PC-9 (cell line): ENCODE data around the gene CHD5. TPM values are rescaled to one million over a fixed set of nuclear protein-coding genes. Genes with fewer than 3 reads are reported as not detected.

Experiments used
- BruUV-seq: library from RNA; stranded (reverse); fragments of 400-500 nt; replicated peaks from 2 replicates; lab custom pipeline; 2021; lab: Mats Ljungman, UMichigan
- CTCF ChIA-PET: fragments of 300-600 bp; sonication (Branson Sonifier 250); formaldehyde crosslinking; loops from one replicate; lab custom pipeline; 2022; ENCODE audit warnings: antibody characterized with exemption; lab: Charles Lee
- POLR2A ChIA-PET: fragments of 300-600 bp; sonication (Branson Sonifier 250); formaldehyde crosslinking; loops from one replicate; lab custom pipeline; 2022; ENCODE audit warnings: antibody characterized with exemption; ENCODE audit not compliant: unreplicated experiment; lab: Charles Lee
- DNase-seq, 2 experiments: peaks; one replicate each; pipeline versions ENCODE4 v3.0.0 to v3.0.0-alpha.2; 2015 to 2022; ENCODE audit warnings: mixed read lengths in 1 of 2
- H2AFZ ChIP-seq: fragments of 200-600 bp; sonication (generic); 2 replicates; pipeline ENCODE4 v1.8.1; 2017; ENCODE audit warnings: antibody characterized with exemption
- H3F3A ChIP-seq: fragments of 200-600 bp; sonication (generic); 2 replicates; pipeline ENCODE4 v1.8.1; 2017; ENCODE audit warnings: antibody characterized with exemption, mild to moderate bottlenecking, low read depth; ENCODE audit not compliant: insufficient read depth
- H3K27ac ChIP-seq: fragments of 200-600 bp; sonication (generic); 2 replicates; pipeline ENCODE4 v1.6.1; 2016; ENCODE audit warnings: mixed run types
- H3K27me3 ChIP-seq: fragments of 200-600 bp; sonication (generic); 2 replicates; pipeline ENCODE4 v1.6.1; 2016; ENCODE audit warnings: low read depth, mixed run types; ENCODE audit not compliant: insufficient read depth
- H3K36me3 ChIP-seq: fragments of 200-600 bp; sonication (generic); 2 replicates; pipeline ENCODE4 v1.6.1; 2016; ENCODE audit warnings: low read depth, mixed run types
- H3K4me1 ChIP-seq: fragments of 200-600 bp; sonication (generic); replicated peaks from 2 replicates; pipeline ENCODE4 v1.6.1; 2016; ENCODE audit warnings: mixed run types; ENCODE audit not compliant: insufficient read depth
- H3K4me2 ChIP-seq: fragments of 200-600 bp; sonication (generic); 2 replicates; pipeline ENCODE4 v1.6.1; 2017; ENCODE audit warnings: mixed run types
- H3K4me3 ChIP-seq: fragments of 200-600 bp; sonication (generic); 2 replicates; pipeline ENCODE4 v1.6.1; 2016; ENCODE audit warnings: mixed run types
- H3K79me2 ChIP-seq: fragments of 200-600 bp; sonication (generic); 2 replicates; pipeline ENCODE4 v1.6.1; 2017; ENCODE audit warnings: low read depth, mixed run types
- H3K9me2 ChIP-seq: fragments of 200-600 bp; sonication (generic); 2 replicates; pipeline ENCODE4 v1.8.1; 2017; ENCODE audit warnings: mild to moderate bottlenecking; ENCODE audit not compliant: insufficient read depth
- H3K9me3 ChIP-seq: fragments of 200-600 bp; sonication (generic); 2 replicates; pipeline ENCODE4 v1.8.1; 2016; ENCODE audit warnings: low read depth; ENCODE audit not compliant: insufficient read depth
- H4K20me1 ChIP-seq: fragments of 200-600 bp; sonication (generic); 2 replicates; pipeline ENCODE4 v1.8.1; 2017; ENCODE audit not compliant: insufficient read depth
- EZH2 ChIP-seq: fragments of 200-600 bp; sonication (generic); IDR thresholded peaks from 2 replicates; pipeline ENCODE4 v1.8.0; 2017; ENCODE audit warnings: antibody characterized with exemption, low read depth
- intact Hi-C: fragments of 100-400 bp; cut with micrococcal nuclease; formaldehyde crosslinking; loops from one replicate; pipeline ENCODE4 v1.10.0; 2022; ENCODE audit not compliant: unreplicated experiment
- total RNA-seq: library from RNA; stranded (reverse); gene quantifications from 2 replicates; pipeline ENCODE4 v1.2.3, GENCODE V29; 2021
- TF ChIP-seq, protein P1 (sequence below): fragments of 200-600 bp; sonication (generic); conservative IDR thresholded peaks from 2 replicates; pipeline ENCODE4 v1.6.1; 2017; ENCODE audit warnings: mixed run types, antibody characterized with exemption, mild to moderate bottlenecking, moderate library complexity

The CHD5 gene
- total RNA-seq, 1 experiment from 2014 or later = 0.50 TPM

DNA sequence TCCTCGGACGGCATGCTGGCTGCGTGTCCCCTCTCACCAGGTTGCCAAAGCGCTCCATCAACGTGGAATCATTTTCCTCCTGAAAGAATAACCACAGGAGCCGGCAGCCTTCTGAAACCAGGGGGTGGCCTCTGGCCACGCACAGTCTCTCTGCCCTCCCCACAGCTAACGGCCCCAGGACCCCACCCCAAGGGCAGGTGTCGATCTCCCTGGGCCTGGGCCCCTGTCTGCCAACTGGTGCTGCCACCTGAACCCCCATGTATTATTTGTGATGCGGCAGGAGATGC is 88.4 kb downstream of the CHD5 start:
- no peaks in the 10 kb centered on the region for H3K79me2 ChIP-seq
- H4K20me1 ChIP-seq = no peaks in the 10 kb centered on the region
- no peaks in the 10 kb centered on the region for H3F3A ChIP-seq
- ChIA-PET CTCF (no interaction called here), POLR2A (no interaction called here)
- H3K27me3 ChIP-seq = peaks cover 6% of the 10 kb centered on the region; the same call in 1 of the 2 replicates
- no TSS peak for BruUV-seq
- H3K9me3 ChIP-seq = no peaks in the 10 kb centered on the region
- no peaks in the 10 kb centered on the region for H3K4me1 ChIP-seq
- no peaks in the 10 kb centered on the region for H3K9me2 ChIP-seq
- no peak overlapping the region for H3K27ac ChIP-seq
- no peak for DNase-seq
- TF ChIP-seq, protein P1, sequence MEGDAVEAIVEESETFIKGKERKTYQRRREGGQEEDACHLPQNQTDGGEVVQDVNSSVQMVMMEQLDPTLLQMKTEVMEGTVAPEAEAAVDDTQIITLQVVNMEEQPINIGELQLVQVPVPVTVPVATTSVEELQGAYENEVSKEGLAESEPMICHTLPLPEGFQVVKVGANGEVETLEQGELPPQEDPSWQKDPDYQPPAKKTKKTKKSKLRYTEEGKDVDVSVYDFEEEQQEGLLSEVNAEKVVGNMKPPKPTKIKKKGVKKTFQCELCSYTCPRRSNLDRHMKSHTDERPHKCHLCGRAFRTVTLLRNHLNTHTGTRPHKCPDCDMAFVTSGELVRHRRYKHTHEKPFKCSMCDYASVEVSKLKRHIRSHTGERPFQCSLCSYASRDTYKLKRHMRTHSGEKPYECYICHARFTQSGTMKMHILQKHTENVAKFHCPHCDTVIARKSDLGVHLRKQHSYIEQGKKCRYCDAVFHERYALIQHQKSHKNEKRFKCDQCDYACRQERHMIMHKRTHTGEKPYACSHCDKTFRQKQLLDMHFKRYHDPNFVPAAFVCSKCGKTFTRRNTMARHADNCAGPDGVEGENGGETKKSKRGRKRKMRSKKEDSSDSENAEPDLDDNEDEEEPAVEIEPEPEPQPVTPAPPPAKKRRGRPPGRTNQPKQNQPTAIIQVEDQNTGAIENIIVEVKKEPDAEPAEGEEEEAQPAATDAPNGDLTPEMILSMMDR = no peak
- no peak for TF ChIP-seq EZH2
- H3K4me3 ChIP-seq = no peak overlapping the region
- no peaks in the 10 kb centered on the region for H3K36me3 ChIP-seq
- H2AFZ ChIP-seq = no peak overlapping the region
- H3K4me2 ChIP-seq = no peak overlapping the region
- intact Hi-C loops = no loop called here

DNA sequence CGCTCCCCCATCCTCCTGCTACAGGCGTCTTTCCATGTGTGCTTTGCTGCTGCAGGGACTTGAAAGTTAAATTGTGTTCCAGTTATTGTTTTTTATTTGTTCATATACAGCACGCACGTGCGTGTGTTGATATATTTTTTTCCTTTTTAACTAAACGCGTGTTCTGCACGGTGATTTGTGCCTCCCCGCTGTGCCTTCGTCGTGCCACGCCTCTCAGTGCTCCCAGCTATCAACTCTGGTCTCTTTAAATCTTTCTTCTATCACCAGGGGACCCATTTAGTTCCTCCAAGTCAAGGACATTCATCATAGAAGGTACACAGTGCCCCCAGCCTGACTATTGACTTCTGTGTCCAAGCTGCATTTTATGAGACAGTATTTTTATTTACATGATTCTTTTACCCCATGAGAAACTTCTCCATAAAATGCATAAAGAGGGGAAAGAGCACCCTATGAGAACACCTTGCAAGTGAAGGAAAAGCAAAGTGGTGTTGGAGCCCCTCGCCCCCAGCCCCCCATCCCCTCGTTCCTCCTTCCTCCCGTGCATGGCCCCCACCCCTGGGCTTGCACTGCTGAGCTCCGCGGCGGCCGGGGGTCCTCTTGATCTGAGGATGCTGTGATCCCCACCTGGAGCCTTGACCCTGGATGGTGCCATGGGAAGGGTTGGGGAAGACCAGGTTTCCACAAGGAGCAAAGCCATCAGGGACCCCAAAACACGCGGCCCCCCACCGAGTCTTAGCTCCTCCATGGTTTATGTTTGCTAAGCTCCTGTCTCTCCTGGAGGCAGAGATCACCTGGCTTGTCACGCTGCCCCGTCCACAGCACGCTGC is 88.9 kb downstream of the CHD5 start:
- CTCF ChIA-PET = no interaction called here
- intact Hi-C loops = no loop called here

DNA sequence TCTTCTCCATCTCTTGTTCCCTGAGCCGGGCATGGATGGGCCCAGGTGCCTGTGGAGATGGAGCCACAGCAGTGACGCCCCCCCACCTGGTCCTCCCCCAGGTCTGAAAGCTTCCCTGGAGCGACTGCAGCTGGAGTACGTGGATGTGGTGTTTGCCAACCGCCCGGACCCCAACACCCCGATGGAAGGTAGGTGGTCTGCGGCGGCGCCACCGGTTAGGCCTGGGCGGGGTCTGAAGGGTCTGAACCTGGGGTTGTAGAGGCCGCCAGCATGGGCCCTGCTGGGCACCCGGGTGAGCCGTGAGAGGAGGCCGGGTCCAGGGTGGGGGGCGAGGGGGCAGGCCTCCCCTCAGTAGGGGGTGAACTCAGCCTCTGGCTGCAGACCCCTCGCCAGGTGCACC is 89.8 kb downstream of the CHD5 start:
- Histone ChIP-seq H3K79me2 (no peaks in the 10 kb centered on the region), H3K4me1 (no peaks in the 10 kb centered on the region), H2AFZ (no peak overlapping the region), H3K27me3 (peaks cover 6% of the 10 kb centered on the region; the same call in 1 of the 2 replicates), H3F3A (no peaks in the 10 kb centered on the region), H3K27ac (no peak overlapping the region), H3K36me3 (no peaks in the 10 kb centered on the region), H3K4me2 (no peak overlapping the region), H4K20me1 (no peaks in the 10 kb centered on the region), H3K4me3 (no peak overlapping the region), H3K9me3 (no peaks in the 10 kb centered on the region), H3K9me2 (no peaks in the 10 kb centered on the region)
- no TSS peak for BruUV-seq
- ChIA-PET CTCF (no interaction called here), POLR2A (no interaction called here)
- intact Hi-C loops = no loop called here
- TF ChIP-seq, protein P1 = no peak
- DNase-seq = no peak

More for the DNA sequence above, 88.9 kb downstream of the CHD5 start:
- DNase-seq = no peak
- BruUV-seq = no TSS peak
- Histone ChIP-seq H3K4me2 (no peak overlapping the region), H3K9me3 (no peaks in the 10 kb centered on the region), H3F3A (no peaks in the 10 kb centered on the region), H3K27ac (no peak overlapping the region), H3K36me3 (no peaks in the 10 kb centered on the region), H4K20me1 (no peaks in the 10 kb centered on the region), H3K79me2 (no peaks in the 10 kb centered on the region), H2AFZ (no peak overlapping the region), H3K27me3 (peaks cover 6% of the 10 kb centered on the region; the same call in 1 of the 2 replicates), H3K4me3 (no peak overlapping the region), H3K9me2 (no peaks in the 10 kb centered on the region), H3K4me1 (no peaks in the 10 kb centered on the region)
- no peak for TF ChIP-seq EZH2
- TF ChIP-seq, protein P1 = no peak
- POLR2A ChIA-PET = no interaction called here
